Astrocyte (in vitro differentiated cells and primary cell): ENCODE data around the gene WDR64. TPM values are rescaled to one million over a fixed set of nuclear protein-coding genes. Genes with fewer than 3 reads are reported as not detected.

Source experiments
- DNase-seq: peaks from one replicate; pipeline ENCODE4 v3.0.0-alpha.2; 2010; ENCODE audit warnings: low read depth
- FAIRE-seq: peaks from 2 replicates; lab custom pipeline; 2011; peaks lifted over from hg19 to GRCh38; lab: Jason Lieb, UNC
- H2AFZ ChIP-seq: 2 replicates; pipeline ENCODE4 v1.6.0; 2012; ENCODE audit warnings: low read depth, low read length, inconsistent platforms
- H3K27ac ChIP-seq: 2 replicates; pipeline ENCODE4 v1.5.1; 2011; ENCODE audit warnings: low read depth, low read length, inconsistent platforms
- H3K27me3 ChIP-seq: 2 replicates; pipeline ENCODE4 v1.6.0; 2011; ENCODE audit warnings: low read length, inconsistent platforms; ENCODE audit not compliant: insufficient read depth
- H3K36me3 ChIP-seq: 2 replicates; pipeline ENCODE4 v1.5.1; 2011; ENCODE audit warnings: low read length, inconsistent platforms; ENCODE audit not compliant: insufficient read depth
- H3K4me1 ChIP-seq: 2 replicates; pipeline ENCODE4 v1.5.1; 2011; ENCODE audit warnings: low read length, inconsistent platforms; ENCODE audit not compliant: insufficient read depth
- H3K4me2 ChIP-seq: 2 replicates; pipeline ENCODE4 v1.6.0; 2012; ENCODE audit warnings: low read length, inconsistent platforms
- H3K4me3 ChIP-seq: 2 replicates; pipeline ENCODE4 v1.5.1; 2011; ENCODE audit warnings: low read depth, mild to moderate bottlenecking, low read length, inconsistent platforms; ENCODE audit not compliant: insufficient read depth
- H3K79me2 ChIP-seq: 2 replicates; pipeline ENCODE4 v1.6.0; 2012; ENCODE audit warnings: mild to moderate bottlenecking, low read length, inconsistent platforms; ENCODE audit not compliant: insufficient read depth
- H3K9ac ChIP-seq: 2 replicates; pipeline ENCODE4 v1.6.0; 2012; ENCODE audit warnings: mild to moderate bottlenecking, low read length, inconsistent platforms
- H3K9me3 ChIP-seq: 2 replicates; pipeline ENCODE4 v1.5.1; 2012; ENCODE audit warnings: low read depth, mild to moderate bottlenecking, low read length, inconsistent platforms; ENCODE audit not compliant: insufficient read depth
- H4K20me1 ChIP-seq: 2 replicates; pipeline ENCODE4 v1.6.0; 2012; ENCODE audit warnings: low read length, inconsistent platforms; ENCODE audit not compliant: insufficient read depth
- H3K27ac Mint-ChIP-seq: one replicate; pipeline ENCODE4 v1.8.0; 2021; ENCODE audit warnings: mild to moderate bottlenecking, mixed read lengths; ENCODE audit not compliant: unreplicated experiment
- H3K27me3 Mint-ChIP-seq: one replicate; pipeline ENCODE4 v1.8.0; 2021; ENCODE audit warnings: low read depth, mixed read lengths; ENCODE audit not compliant: unreplicated experiment
- H3K36me3 Mint-ChIP-seq: one replicate; pipeline ENCODE4 v1.8.0; 2021; ENCODE audit warnings: low read depth, mixed read lengths; ENCODE audit not compliant: unreplicated experiment
- H3K4me1 Mint-ChIP-seq: one replicate; pipeline ENCODE4 v1.8.0; 2021; ENCODE audit warnings: low read depth, mixed read lengths; ENCODE audit not compliant: unreplicated experiment
- H3K4me3 Mint-ChIP-seq: one replicate; pipeline ENCODE4 v1.8.0; 2021; ENCODE audit warnings: mild to moderate bottlenecking, moderate library complexity, mixed read lengths; ENCODE audit not compliant: unreplicated experiment
- H3K9me3 Mint-ChIP-seq: one replicate; pipeline ENCODE4 v1.8.0; 2021; ENCODE audit warnings: mild to moderate bottlenecking, mixed read lengths; ENCODE audit not compliant: unreplicated experiment
- CTCF ChIP-seq: IDR thresholded peaks from 2 replicates; pipeline ENCODE4 v1.5.1; 2011; ENCODE audit warnings: low read depth, mild to moderate bottlenecking, inconsistent platforms, low read length, moderate library complexity; ENCODE audit not compliant: insufficient read depth
- EZH2 ChIP-seq: IDR thresholded peaks from 2 replicates; pipeline ENCODE4 v1.6.1; 2012; ENCODE audit warnings: mild to moderate bottlenecking, low read length, inconsistent platforms; ENCODE audit not compliant: insufficient read depth
- total RNA-seq: library from RNA; stranded (reverse); gene quantifications from 2 replicates; pipeline ENCODE4 v1.2.1, GENCODE V29; 2021

The WDR64 gene
- total RNA-seq, 1 donor from 2014 or later = not detected

GRCh38 chr1:241738284-241739078 is 86.4 kb downstream of the WDR64 start:
- no peak for TF ChIP-seq CTCF
- no peak for TF ChIP-seq EZH2
- Mint-ChIP-seq H3K4me1 (no peaks in the 10 kb centered on the region), H3K4me3 (no peak overlapping the region), H3K36me3 (no peaks in the 10 kb centered on the region), H3K27ac (no peak overlapping the region), H3K27me3 (peaks cover 2% of the 10 kb centered on the region), H3K9me3 (no peaks in the 10 kb centered on the region)
- FAIRE-seq (no peak), DNase-seq (no peak)
- Histone ChIP-seq H3K9ac (no peak overlapping the region), H3K4me2 (no peak overlapping the region), H3K4me1 (no peaks in the 10 kb centered on the region), H4K20me1 (no peaks in the 10 kb centered on the region), H3K79me2 (no peaks in the 10 kb centered on the region), H3K36me3 (no peaks in the 10 kb centered on the region), H2AFZ (no peak overlapping the region), H3K4me3 (no peak overlapping the region), H3K27me3 (no peaks in the 10 kb centered on the region), H3K9me3 (no peaks in the 10 kb centered on the region), H3K27ac (no peak overlapping the region)

- no peak for FAIRE-seq
Observed at GRCh38 chr1:241742084-241742483, 90.0 kb downstream of the WDR64 start.

More at GRCh38 chr1:241742084-241742483, 90.0 kb downstream of the WDR64 start:
- Histone ChIP-seq H3K79me2 (no peaks in the 10 kb centered on the region), H3K9ac (no peak overlapping the region), H3K27me3 (no peaks in the 10 kb centered on the region), H3K4me2 (no peak overlapping the region), H3K4me1 (no peaks in the 10 kb centered on the region), H3K36me3 (no peaks in the 10 kb centered on the region), H3K4me3 (no peak overlapping the region), H3K9me3 (no peaks in the 10 kb centered on the region), H3K27ac (no peak overlapping the region), H2AFZ (no peak overlapping the region), H4K20me1 (no peaks in the 10 kb centered on the region)
- TF ChIP-seq EZH2 (no peak), CTCF (no peak)
- no peak overlapping the region for H3K4me3 Mint-ChIP-seq
- no peaks in the 10 kb centered on the region for H3K9me3 Mint-ChIP-seq
- H3K27me3 Mint-ChIP-seq = peaks cover 5% of the 10 kb centered on the region
- H3K27ac Mint-ChIP-seq = no peak overlapping the region
- no peaks in the 10 kb centered on the region for H3K4me1 Mint-ChIP-seq
- DNase-seq = no peak
- H3K36me3 Mint-ChIP-seq = no peaks in the 10 kb centered on the region
